SK-N-SH (cell line): ENCODE results near the gene SGPP1. TPM values are rescaled to one million over a fixed set of nuclear protein-coding genes. Genes with fewer than 3 reads are reported as not detected.

Experiments used
- CTCF ChIA-PET: fragments of 300-600, 350-600 bp; formaldehyde crosslinking; extraction: SDS; loops from one replicate; lab custom pipeline; 2021; lab: Yijun Ruan, JAX
- POLR2A ChIA-PET: fragments of 350-600 bp; sonication (Branson Sonifier 250); formaldehyde crosslinking; extraction: SDS; loops from one replicate; lab custom pipeline; 2020; ENCODE audit warnings: antibody characterized with exemption, inconsistent platforms; lab: Yijun Ruan, JAX
- DNase-seq: peaks from one replicate; pipeline ENCODE4 v3.0.0; 2012
- H2AFZ ChIP-seq: fragments of 200-600 bp; sonication (generic); 2 replicates; pipeline ENCODE4 v1.8.1; 2016; ENCODE audit warnings: antibody characterized with exemption, mild to moderate bottlenecking, low read depth
- H3F3A ChIP-seq: fragments of 200-600 bp; sonication (generic); replicated peaks from 2 replicates; pipeline ENCODE3; 2016; ENCODE audit warnings: antibody characterized with exemption, mild to moderate bottlenecking; ENCODE audit not compliant: insufficient read depth
- H3K27ac ChIP-seq, 2 experiments: fragments of 200-500 bp in 1 of 2; fragments of 200-600 bp in 1 of 2; sonication (Bioruptor generic) in 1 of 2; sonication (generic), shearing (Covaris generic) in 1 of 2; 2 replicates each; pipeline versions ENCODE4 v1.5.1 to v1.6.1; 2014 to 2016; ENCODE audit warnings: low read depth in 2 of 2, inconsistent platforms in 1 of 2, low read length in 1 of 2, mild to moderate bottlenecking in 1 of 2, mixed read lengths in 1 of 2
- H3K27me3 ChIP-seq: fragments of 200-600 bp; sonication (generic), shearing (Covaris generic); 2 replicates; pipeline ENCODE4 v1.6.1; 2016; ENCODE audit warnings: mixed run types; ENCODE audit not compliant: insufficient read depth
- H3K36me3 ChIP-seq, 2 experiments: fragments of 200-500 bp in 1 of 2; fragments of 200-600 bp in 1 of 2; sonication (Bioruptor generic) in 1 of 2; sonication (generic) in 1 of 2; replicated peaks in 1 of 2; 2 replicates each; pipeline versions ENCODE3 to v1.5.1; 2014 to 2016; ENCODE audit warnings: low read length in 1 of 2, mild to moderate bottlenecking in 1 of 2; ENCODE audit not compliant: insufficient read depth in 2 of 2, control insufficient read depth in 1 of 2
- H3K4me1 ChIP-seq, 2 experiments: fragments of 200-500 bp in 1 of 2; fragments of 200-600 bp in 1 of 2; sonication (Bioruptor generic) in 1 of 2; sonication (generic), shearing (Covaris generic) in 1 of 2; 2 replicates each; pipeline versions ENCODE4 v1.5.1 to v1.6.1; 2014 to 2016; ENCODE audit warnings: low read depth in 1 of 2, low read length in 1 of 2, mixed run types in 1 of 2; ENCODE audit not compliant: insufficient read depth in 2 of 2, control insufficient read depth in 1 of 2
- H3K4me2 ChIP-seq: fragments of 200-600 bp; sonication (generic), shearing (Covaris generic); 2 replicates; pipeline ENCODE4 v1.6.1; 2017; ENCODE audit warnings: mixed run types
- H3K4me3 ChIP-seq, 2 experiments: fragments of 200-500 bp in 1 of 2; fragments of 200-600 bp in 1 of 2; sonication (Bioruptor generic) in 1 of 2; sonication (generic), shearing (Covaris generic) in 1 of 2; 2 replicates each; pipeline versions ENCODE4 v1.5.1 to v1.8.1; 2014 to 2016; ENCODE audit warnings: low read depth in 2 of 2, inconsistent platforms in 1 of 2, low read length in 1 of 2, mild to moderate bottlenecking in 1 of 2, mixed read lengths in 1 of 2, moderate library complexity in 1 of 2
- H3K79me2 ChIP-seq: fragments of 200-600 bp; sonication (generic); 2 replicates; pipeline ENCODE4 v1.8.1; 2017; ENCODE audit warnings: mild to moderate bottlenecking; ENCODE audit not compliant: insufficient read depth
- H3K9ac ChIP-seq: fragments of 200-600 bp; sonication (generic); 2 replicates; pipeline ENCODE4 v1.6.1; 2017; ENCODE audit warnings: mixed run types
- H3K9me2 ChIP-seq: fragments of 200-600 bp; sonication (generic); 2 replicates; pipeline ENCODE4 v1.6.1; 2017; ENCODE audit warnings: mixed run types
- H3K9me3 ChIP-seq: fragments of 200-600 bp; sonication (generic); 2 replicates; pipeline ENCODE4 v1.6.1; 2017; ENCODE audit warnings: mixed run types, mild to moderate bottlenecking, moderate library complexity
- H4K20me1 ChIP-seq: fragments of 200-600 bp; sonication (generic); 2 replicates; pipeline ENCODE4 v1.6.1; 2017; ENCODE audit warnings: mild to moderate bottlenecking, mixed run types; ENCODE audit not compliant: insufficient read depth
- CHD2 ChIP-seq: fragments of 150-350 bp; IDR thresholded peaks from 2 replicates; pipeline ENCODE4 v1.6.1; 2018; ENCODE audit warnings: low read length; ENCODE audit not compliant: partially characterized antibody
- ELF1 ChIP-seq: IDR thresholded peaks from 2 replicates; pipeline ENCODE4 v1.4.0; 2012
- EP300 ChIP-seq, 2 experiments: IDR thresholded peaks; 2 replicates each; pipeline versions ENCODE4 v1.4.0 to v1.6.1; 2012; ENCODE audit warnings: borderline replicate concordance in 1 of 2, low read depth in 1 of 2, low read length in 1 of 2
- EZH2phosphoT487 ChIP-seq: fragments of 200-600 bp; sonication (generic); IDR thresholded peaks from 2 replicates; pipeline ENCODE4 v1.6.1; 2017; ENCODE audit warnings: low read depth, mixed run types, mild to moderate bottlenecking, antibody characterized with exemption, moderate library complexity, borderline replicate concordance
- GABPA ChIP-seq: IDR thresholded peaks from 2 replicates; pipeline ENCODE4 v1.4.0; 2012; ENCODE audit warnings: low read depth, mild to moderate bottlenecking
- POLR2AphosphoS5 ChIP-seq: IDR thresholded peaks from 2 replicates; pipeline ENCODE4 v1.6.1; 2012; ENCODE audit warnings: low read depth, low read length
- RFX5 ChIP-seq: IDR thresholded peaks from 2 replicates; pipeline ENCODE4 v1.6.1; 2012; ENCODE audit warnings: mild to moderate bottlenecking, improper control_type of control experiment, low read length
- TAF1 ChIP-seq: IDR thresholded peaks from 2 replicates; pipeline ENCODE4 v1.6.1; 2012; ENCODE audit warnings: low read depth, mild to moderate bottlenecking, low read length, moderate library complexity, borderline replicate concordance
- TCF12 ChIP-seq: IDR thresholded peaks from 2 replicates; pipeline ENCODE4 v1.4.0; 2012
- YY1 ChIP-seq: IDR thresholded peaks from 2 replicates; pipeline ENCODE4 v1.4.0; 2012; ENCODE audit warnings: low read depth, mild to moderate bottlenecking
- ZBTB33 ChIP-seq: IDR thresholded peaks from 2 replicates; pipeline ENCODE4 v1.4.0; 2012; ENCODE audit warnings: low read depth, borderline replicate concordance
- WGBS: methylation state at CpG from one replicate; pipeline ENCODE4 v1.1.6; 2017; ENCODE audit warnings: low lambda C conversion rate; 5-methylcytosine and 5-hydroxymethylcytosine counted together
- polyA plus RNA-seq, 3 experiments: library from polyadenylated mRNA; depleted of rRNA; stranded (reverse); fragments of >200 nt; gene quantifications; 2 replicates each; pipeline ENCODE4 v1.2.3, GENCODE V29; 2012
- TF ChIP-seq, protein P1 (sequence below): fragments of 150-350 bp; IDR thresholded peaks from 2 replicates; pipeline ENCODE4 v1.6.1; 2016; ENCODE audit warnings: mild to moderate bottlenecking, low read depth, low read length
- TF ChIP-seq, protein P2 (sequence below): IDR thresholded peaks from 2 replicates; pipeline ENCODE4; 2012
- TF ChIP-seq, protein P3 (sequence below): fragments of 150-350 bp; IDR thresholded peaks from 2 replicates; pipeline ENCODE4 v1.6.1; 2017; ENCODE audit warnings: antibody characterized with exemption, low read length, low read depth, borderline replicate concordance
- TF ChIP-seq, protein P4 (sequence below): IDR thresholded peaks from 2 replicates; pipeline ENCODE4 v1.6.1; 2012; ENCODE audit warnings: mild to moderate bottlenecking, low read depth, low read length, moderate library complexity

SGPP1 gene
- polyA plus RNA-seq, 1 of the 3 experiments (the other 2 are of a cell fraction): 8.4 TPM

DNA sequence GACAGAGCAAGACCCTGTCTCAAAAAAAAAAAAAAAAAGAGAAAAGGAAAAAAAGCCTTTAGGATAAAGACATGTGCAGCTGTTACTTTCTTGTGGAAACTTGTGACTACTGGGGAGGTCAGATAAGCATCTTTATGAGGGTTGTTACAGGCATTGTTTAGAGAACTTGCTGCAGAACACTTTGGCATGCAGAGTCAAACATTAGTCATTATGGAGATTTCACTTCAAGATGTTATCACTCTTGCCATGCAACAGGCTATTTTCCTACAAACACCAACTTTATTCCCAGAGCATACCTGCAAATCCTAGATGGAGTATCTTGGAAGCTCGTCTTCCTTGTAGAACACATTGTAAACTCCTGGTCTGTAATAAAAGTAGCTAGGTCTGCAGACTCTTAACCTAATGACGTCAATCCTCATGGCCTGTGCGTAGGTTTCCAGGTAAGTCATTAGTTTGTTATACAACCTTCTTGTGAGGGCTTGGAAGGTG, 49.9 kb downstream of the SGPP1 start (continued):
- TF ChIP-seq ZBTB33: no peak
- TF ChIP-seq, protein P1, sequence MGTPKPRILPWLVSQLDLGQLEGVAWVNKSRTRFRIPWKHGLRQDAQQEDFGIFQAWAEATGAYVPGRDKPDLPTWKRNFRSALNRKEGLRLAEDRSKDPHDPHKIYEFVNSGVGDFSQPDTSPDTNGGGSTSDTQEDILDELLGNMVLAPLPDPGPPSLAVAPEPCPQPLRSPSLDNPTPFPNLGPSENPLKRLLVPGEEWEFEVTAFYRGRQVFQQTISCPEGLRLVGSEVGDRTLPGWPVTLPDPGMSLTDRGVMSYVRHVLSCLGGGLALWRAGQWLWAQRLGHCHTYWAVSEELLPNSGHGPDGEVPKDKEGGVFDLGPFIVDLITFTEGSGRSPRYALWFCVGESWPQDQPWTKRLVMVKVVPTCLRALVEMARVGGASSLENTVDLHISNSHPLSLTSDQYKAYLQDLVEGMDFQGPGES: no peak
- TF ChIP-seq RFX5: no peak
- TF ChIP-seq YY1: no peak
- TF ChIP-seq GABPA: no peak
- no peak for TF ChIP-seq EZH2phosphoT487
- peak; percentile 84 for TF ChIP-seq TCF12
- TF ChIP-seq, protein P2, sequence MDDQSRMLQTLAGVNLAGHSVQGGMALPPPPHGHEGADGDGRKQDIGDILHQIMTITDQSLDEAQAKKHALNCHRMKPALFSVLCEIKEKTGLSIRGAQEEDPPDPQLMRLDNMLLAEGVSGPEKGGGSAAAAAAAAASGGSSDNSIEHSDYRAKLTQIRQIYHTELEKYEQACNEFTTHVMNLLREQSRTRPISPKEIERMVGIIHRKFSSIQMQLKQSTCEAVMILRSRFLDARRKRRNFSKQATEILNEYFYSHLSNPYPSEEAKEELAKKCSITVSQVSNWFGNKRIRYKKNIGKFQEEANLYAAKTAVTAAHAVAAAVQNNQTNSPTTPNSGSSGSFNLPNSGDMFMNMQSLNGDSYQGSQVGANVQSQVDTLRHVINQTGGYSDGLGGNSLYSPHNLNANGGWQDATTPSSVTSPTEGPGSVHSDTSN: peak; percentile 35; the same call in 1 of the 2 replicates
- TF ChIP-seq, protein P3, sequence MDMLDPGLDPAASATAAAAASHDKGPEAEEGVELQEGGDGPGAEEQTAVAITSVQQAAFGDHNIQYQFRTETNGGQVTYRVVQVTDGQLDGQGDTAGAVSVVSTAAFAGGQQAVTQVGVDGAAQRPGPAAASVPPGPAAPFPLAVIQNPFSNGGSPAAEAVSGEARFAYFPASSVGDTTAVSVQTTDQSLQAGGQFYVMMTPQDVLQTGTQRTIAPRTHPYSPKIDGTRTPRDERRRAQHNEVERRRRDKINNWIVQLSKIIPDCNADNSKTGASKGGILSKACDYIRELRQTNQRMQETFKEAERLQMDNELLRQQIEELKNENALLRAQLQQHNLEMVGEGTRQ: no peak
- TF ChIP-seq, all 33 proteins: peak for 6

- Histone ChIP-seq H3K27ac (no peak overlapping the region), H3K36me3 (peaks cover 0 to 15% of the 10 kb centered on the region in 2 experiments), H3K79me2 (no peaks in the 10 kb centered on the region), H3K9me3 (no peaks in the 10 kb centered on the region), H3K4me3 (no peak overlapping the region), H3F3A (no peaks in the 10 kb centered on the region)
- no peak for DNase-seq
- ChIA-PET CTCF (no interaction called here), POLR2A (no interaction called here)
- WGBS: 95% methylated on average over 3 of the region's 3 CpGs
- TF ChIP-seq EP300 (IDR thresholded peaks at IDR 0.05; ENCODE audit: borderline replicate concordance in 1 of 2, low read depth in 1 of 2, low read length in 1 of 2): no peak
- TF ChIP-seq, protein P2: no peak
- no peak for TF ChIP-seq POLR2AphosphoS5
- no peak for TF ChIP-seq CHD2
- TF ChIP-seq ELF1: no peak
- TF ChIP-seq, protein P3: no peak
- TF ChIP-seq, protein P4, sequence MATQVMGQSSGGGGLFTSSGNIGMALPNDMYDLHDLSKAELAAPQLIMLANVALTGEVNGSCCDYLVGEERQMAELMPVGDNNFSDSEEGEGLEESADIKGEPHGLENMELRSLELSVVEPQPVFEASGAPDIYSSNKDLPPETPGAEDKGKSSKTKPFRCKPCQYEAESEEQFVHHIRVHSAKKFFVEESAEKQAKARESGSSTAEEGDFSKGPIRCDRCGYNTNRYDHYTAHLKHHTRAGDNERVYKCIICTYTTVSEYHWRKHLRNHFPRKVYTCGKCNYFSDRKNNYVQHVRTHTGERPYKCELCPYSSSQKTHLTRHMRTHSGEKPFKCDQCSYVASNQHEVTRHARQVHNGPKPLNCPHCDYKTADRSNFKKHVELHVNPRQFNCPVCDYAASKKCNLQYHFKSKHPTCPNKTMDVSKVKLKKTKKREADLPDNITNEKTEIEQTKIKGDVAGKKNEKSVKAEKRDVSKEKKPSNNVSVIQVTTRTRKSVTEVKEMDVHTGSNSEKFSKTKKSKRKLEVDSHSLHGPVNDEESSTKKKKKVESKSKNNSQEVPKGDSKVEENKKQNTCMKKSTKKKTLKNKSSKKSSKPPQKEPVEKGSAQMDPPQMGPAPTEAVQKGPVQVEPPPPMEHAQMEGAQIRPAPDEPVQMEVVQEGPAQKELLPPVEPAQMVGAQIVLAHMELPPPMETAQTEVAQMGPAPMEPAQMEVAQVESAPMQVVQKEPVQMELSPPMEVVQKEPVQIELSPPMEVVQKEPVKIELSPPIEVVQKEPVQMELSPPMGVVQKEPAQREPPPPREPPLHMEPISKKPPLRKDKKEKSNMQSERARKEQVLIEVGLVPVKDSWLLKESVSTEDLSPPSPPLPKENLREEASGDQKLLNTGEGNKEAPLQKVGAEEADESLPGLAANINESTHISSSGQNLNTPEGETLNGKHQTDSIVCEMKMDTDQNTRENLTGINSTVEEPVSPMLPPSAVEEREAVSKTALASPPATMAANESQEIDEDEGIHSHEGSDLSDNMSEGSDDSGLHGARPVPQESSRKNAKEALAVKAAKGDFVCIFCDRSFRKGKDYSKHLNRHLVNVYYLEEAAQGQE: no peak
- TF ChIP-seq TAF1: no peak
- TF ChIP-seq GABPA: no peak
- TF ChIP-seq, all 33 proteins: peak for 0
- Histone ChIP-seq H3K4me1 (no peaks in the 10 kb centered on the region), H3K4me2 (no peak overlapping the region), H3K9me2 (no peaks in the 10 kb centered on the region), H3K27me3 (no peaks in the 10 kb centered on the region), H4K20me1 (no peaks in the 10 kb centered on the region), H3K9ac (no peak overlapping the region), H2AFZ (no peak overlapping the region)
Measured at GRCh38 chr14:63676615-63677014, 51.2 kb downstream of the SGPP1 start.
